ENCODE results near the gene CLPX. TPM values are rescaled to one million over a fixed set of nuclear protein-coding genes. Genes with fewer than 3 reads are reported as not detected.
"Not testable (repeated sequence)": the region's sequence is repeated elsewhere in the genome, so short reads cannot be mapped to it uniquely, and the experiment has no call there.

CLPX gene
- total RNA-seq, 1 donor from 2014 or later = 45.3 TPM

DNA sequence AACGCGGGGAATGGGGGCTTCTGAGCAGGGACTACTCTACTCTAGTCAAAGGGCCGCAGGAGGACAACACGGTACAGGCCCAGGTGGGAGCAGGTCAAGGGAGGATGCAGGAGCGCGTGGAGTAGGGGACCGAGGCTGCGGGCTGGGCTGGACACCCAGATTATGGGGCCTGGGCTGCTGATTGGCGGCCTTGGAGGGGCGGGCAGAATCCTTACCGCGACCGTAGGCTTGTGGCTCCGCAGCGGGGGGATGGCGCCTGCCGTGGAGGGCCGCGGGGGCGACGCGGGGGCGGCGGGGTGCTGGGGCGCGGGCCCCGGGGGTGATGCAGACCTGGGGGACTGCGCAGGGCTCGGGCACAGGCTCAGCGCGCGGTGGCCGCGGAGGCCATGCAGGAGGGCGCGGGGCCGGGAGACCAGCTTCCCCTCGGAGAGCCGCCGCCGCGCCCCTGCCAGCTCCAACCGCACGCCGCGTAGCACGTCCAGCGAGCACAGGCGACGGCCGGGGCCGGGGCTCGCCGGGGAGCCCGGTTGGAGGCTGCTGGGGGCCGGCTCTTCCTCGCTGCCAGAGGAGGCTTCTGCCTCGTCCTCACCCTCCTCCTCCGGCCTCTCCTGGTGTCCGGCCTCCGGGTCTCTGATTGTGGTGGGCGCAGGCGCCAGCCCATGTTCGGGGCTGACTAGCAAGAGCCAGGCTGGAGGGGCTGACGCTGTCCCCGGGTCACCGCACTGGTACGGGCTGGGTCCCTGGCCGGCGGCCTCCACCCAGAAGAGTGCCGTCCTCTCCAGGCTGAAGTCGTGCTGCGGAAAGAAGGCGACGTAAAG, 83.0 kb downstream of the CLPX start:
- FAIRE-seq = no peak
- DNase-seq (ENCODE audit: low read depth) = no peak
- TF ChIP-seq, protein P1, sequence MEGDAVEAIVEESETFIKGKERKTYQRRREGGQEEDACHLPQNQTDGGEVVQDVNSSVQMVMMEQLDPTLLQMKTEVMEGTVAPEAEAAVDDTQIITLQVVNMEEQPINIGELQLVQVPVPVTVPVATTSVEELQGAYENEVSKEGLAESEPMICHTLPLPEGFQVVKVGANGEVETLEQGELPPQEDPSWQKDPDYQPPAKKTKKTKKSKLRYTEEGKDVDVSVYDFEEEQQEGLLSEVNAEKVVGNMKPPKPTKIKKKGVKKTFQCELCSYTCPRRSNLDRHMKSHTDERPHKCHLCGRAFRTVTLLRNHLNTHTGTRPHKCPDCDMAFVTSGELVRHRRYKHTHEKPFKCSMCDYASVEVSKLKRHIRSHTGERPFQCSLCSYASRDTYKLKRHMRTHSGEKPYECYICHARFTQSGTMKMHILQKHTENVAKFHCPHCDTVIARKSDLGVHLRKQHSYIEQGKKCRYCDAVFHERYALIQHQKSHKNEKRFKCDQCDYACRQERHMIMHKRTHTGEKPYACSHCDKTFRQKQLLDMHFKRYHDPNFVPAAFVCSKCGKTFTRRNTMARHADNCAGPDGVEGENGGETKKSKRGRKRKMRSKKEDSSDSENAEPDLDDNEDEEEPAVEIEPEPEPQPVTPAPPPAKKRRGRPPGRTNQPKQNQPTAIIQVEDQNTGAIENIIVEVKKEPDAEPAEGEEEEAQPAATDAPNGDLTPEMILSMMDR (IDR thresholded peaks at IDR 0.05; ENCODE audit: insufficient read depth, low read length, severe bottlenecking) = no peak
- H3K4me3 ChIP-seq (ENCODE audit: low read depth, low read length) = no peak overlapping the region
- no peaks in the 10 kb centered on the region for H3K27me3 ChIP-seq (ENCODE audit: control insufficient read depth, insufficient read depth, low read length)
- peaks cover 22% of the 10 kb centered on the region for H3K36me3 ChIP-seq (ENCODE audit: control insufficient read depth, insufficient read depth, low read length)

DNA sequence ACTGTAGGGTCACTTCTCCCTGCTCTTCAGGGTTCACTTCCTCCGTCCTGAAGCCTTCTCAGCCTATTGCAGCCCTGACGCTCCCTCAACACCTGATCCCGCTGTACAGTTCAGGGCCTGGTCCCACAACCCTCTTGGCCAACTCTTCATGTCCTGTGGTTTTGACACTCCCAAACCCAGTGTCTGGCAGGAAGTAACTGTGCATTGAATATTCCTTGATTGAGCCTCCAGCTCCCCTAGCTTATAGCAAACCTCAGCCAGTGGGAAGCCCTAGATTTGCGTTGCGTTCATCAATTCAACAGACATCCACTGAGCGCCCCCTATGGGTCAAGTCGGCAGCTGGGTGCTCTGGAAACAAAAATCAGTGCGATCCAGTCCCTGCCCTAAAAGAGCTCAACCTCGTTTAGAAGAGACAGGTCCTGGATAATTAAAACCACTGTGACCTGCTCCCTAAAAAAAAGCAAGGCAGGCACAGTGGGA, 83.7 kb downstream of the CLPX start:
- peak; percentile 46 for DNase-seq (ENCODE audit: low read depth)
- TF ChIP-seq, protein P1 (IDR thresholded peaks at IDR 0.05; ENCODE audit: insufficient read depth, low read length, severe bottlenecking) = peak; percentile 88
- FAIRE-seq = no peak
- Histone ChIP-seq H3K36me3 (ENCODE audit: control insufficient read depth, insufficient read depth, low read length) (peaks cover 22% of the 10 kb centered on the region), H3K27me3 (ENCODE audit: control insufficient read depth, insufficient read depth, low read length) (no peaks in the 10 kb centered on the region), H3K4me3 (ENCODE audit: low read depth, low read length) (no peak overlapping the region)

DNA sequence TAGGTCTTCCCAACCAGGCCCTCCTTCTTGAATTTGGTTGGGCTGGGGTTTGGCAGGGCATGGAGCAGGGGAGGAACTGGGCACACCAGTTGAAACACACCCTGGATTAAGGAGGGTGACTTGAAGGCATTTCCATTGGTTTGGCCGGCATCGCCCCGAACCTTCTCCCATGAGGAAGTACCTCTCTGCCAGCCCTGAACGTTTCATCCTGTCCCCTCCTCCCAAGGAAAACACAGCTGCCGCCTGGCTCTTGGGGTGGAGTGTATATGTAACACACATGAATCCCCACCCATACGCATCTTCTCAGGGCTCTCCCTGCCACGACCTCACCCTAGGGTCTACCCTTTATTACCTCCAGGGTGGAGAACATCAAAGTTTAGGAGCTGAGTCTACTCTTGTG, 84.7 kb downstream of the CLPX start:
- FAIRE-seq (no peak), DNase-seq (ENCODE audit: low read depth) (no peak)
- Histone ChIP-seq H3K27me3 (ENCODE audit: control insufficient read depth, insufficient read depth, low read length) (no peaks in the 10 kb centered on the region), H3K36me3 (ENCODE audit: control insufficient read depth, insufficient read depth, low read length) (peaks cover 16% of the 10 kb centered on the region), H3K4me3 (ENCODE audit: low read depth, low read length) (no peak overlapping the region)
- TF ChIP-seq, protein P1 (IDR thresholded peaks at IDR 0.05; ENCODE audit: insufficient read depth, low read length, severe bottlenecking) = no peak

DNA sequence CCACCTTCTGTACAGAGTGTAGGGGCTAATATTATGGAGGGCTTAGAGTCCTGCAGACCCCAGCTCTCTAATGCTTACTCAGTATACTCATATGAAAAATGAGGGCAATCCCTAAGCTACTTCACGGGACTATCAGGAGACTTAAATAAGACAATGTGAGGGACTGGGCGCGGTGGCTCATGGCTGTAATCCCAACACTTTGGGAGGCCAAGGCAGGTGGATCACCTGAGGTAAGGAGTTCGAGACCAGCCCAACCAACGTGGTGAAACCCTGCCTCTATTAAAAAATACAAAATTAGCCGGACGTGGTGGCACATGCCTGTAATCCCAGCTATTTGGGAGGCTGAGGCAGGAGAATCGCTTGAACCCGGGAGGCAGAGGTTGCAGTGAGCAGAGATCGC, 85.3 kb downstream of the CLPX start:
- not testable (repeated sequence) for H3K4me3 ChIP-seq (ENCODE audit: low read depth, low read length); DNase-seq (ENCODE audit: low read depth); H3K27me3 ChIP-seq (ENCODE audit: control insufficient read depth, insufficient read depth, low read length); FAIRE-seq
- peaks cover 16% of the 10 kb centered on the region for H3K36me3 ChIP-seq (ENCODE audit: control insufficient read depth, insufficient read depth, low read length)

DNA sequence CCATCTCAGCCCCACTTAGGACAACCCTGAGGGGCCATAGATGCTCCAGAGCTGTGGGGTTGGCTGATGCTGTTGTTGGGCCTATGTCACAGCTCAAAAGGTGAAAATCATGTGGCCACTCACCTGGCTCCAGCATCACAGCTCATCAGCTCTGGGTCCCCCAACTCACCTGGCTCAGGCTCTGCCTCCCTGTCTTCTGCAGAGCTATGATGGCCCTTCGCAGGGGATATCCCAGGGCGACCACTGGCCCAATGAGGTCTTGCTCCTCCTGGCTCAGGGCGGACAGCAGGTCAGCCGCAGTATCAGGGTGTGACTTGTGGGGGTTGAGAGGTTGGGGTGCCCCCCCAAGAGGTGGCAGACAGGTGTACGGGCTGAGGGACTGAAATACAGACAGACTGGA, 85.8 kb downstream of the CLPX start:
- Histone ChIP-seq H3K27me3 (ENCODE audit: control insufficient read depth, insufficient read depth, low read length) (no peaks in the 10 kb centered on the region), H3K36me3 (ENCODE audit: control insufficient read depth, insufficient read depth, low read length) (peaks cover 16% of the 10 kb centered on the region), H3K4me3 (ENCODE audit: low read depth, low read length) (no peak overlapping the region)
- FAIRE-seq (no peak), DNase-seq (ENCODE audit: low read depth) (no peak)
- TF ChIP-seq, protein P1 (IDR thresholded peaks at IDR 0.05; ENCODE audit: insufficient read depth, low read length, severe bottlenecking) = no peak

Other genes with a start within 250 kb of the CLPX start
- gene SPG21, start 195.4 kb downstream of the CLPX start, total RNA-seq = 72.6 and 95.8 TPM in 2 replicates
- gene MTFMT, start 155.7 kb downstream of the CLPX start, total RNA-seq = 10.4 and 17.4 TPM in 2 replicates
- not detected in 2 replicates for gene SLC51B, start 140.0 kb downstream of the CLPX start, total RNA-seq
- gene RASL12, start 117.4 kb downstream of the CLPX start, total RNA-seq = not detected in 2 replicates
- not detected in 2 replicates for gene KBTBD13, start 108.6 kb downstream of the CLPX start, total RNA-seq
- gene UBAP1L, start 70.1 kb downstream of the CLPX start, total RNA-seq = 1.3 and 2.0 TPM in 2 replicates
- gene PDCD7, start 51.5 kb downstream of the CLPX start, total RNA-seq = 10.0 and 10.3 TPM in 2 replicates
- under 0.01 TPM in 2 replicates for gene CILP, start 26.1 kb upstream of the CLPX start, total RNA-seq
- 1.5 and 2.1 TPM in 2 replicates for gene PARP16, start 101.5 kb upstream of the CLPX start, total RNA-seq
- not detected in 2 replicates for gene RNU5A-1, start 110.7 kb upstream of the CLPX start, total RNA-seq
- gene RNU5B-1, start 119.3 kb upstream of the CLPX start, total RNA-seq = not detected in 2 replicates
- not detected in 2 replicates for gene IGDCC3, start 192.7 kb upstream of the CLPX start, total RNA-seq
- gene IGDCC4, start 237.6 kb upstream of the CLPX start, total RNA-seq = under 0.01 TPM in 2 replicates